ENCODE measurements around the gene NHS.

Gene NHS

GRCh38 chrX:17633546-17633945 lies 258.5 kb downstream of the NHS start:
- no peak for DNase-seq

- no peak for DNase-seq
These were observed 259.7 kb downstream of the NHS start for GRCh38 chrX:17634542-17635207.

GRCh38 chrX:17635231-17635630 lies 260.2 kb downstream of the NHS start:
- DNase-seq = no peak

- no peak for DNase-seq
These were observed 262.2 kb downstream of the NHS start for GRCh38 chrX:17637235-17637634.

DNA sequence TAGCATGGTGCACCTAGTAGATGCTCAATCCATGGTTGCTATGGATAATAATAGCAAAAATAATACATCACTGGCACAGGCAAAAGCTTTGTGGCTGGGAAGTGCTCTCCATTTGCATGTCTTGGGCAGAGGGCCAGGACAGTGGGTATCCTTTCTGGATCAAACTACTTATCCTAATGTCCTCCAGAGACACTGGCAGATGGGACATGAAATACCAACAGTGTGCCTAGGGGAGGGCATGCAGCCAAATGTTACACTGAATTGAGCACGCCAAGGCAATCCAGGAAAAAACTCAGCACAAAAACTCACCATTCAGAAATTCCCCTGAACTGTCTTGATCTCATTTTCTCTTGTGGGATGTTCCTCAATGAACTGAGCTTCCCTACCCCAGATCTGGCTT lies 263.7 kb downstream of the NHS start:
- DNase-seq = no peak

GRCh38 chrX:17642891-17643290 lies 267.9 kb downstream of the NHS start:
- DNase-seq = no peak

GRCh38 chrX:17643528-17643927 lies 268.5 kb downstream of the NHS start:
- no peak for DNase-seq

- no peak for DNase-seq
These were observed 269.0 kb downstream of the NHS start for GRCh38 chrX:17644001-17644400.

GRCh38 chrX:17654116-17654515 lies 279.1 kb downstream of the NHS start:
- peak; percentile 57 for DNase-seq

GRCh38 chrX:17655211-17656034 lies 280.4 kb downstream of the NHS start:
- peak; percentile 28 for DNase-seq

DNA sequence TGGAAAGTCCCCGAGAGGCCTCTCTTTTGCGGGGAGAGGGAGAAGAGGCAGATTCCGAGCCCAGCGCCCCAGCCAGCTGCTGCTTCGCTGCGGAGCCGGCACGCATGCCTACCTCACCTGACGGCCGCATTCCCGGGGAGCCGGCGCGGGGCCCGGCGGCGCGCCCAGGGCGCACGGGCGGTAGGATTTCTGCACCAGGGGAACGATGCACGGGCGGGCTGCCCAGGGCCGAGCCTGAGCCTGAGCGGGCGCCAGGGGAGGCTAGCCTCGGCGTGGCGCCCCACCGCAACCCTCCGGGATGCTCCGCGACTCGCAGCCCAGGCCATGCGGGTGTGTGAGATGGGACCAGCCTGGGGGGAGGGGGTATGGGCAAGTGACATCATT lies 281.0 kb downstream of the NHS start:
- DNase-seq = no peak

DNA sequence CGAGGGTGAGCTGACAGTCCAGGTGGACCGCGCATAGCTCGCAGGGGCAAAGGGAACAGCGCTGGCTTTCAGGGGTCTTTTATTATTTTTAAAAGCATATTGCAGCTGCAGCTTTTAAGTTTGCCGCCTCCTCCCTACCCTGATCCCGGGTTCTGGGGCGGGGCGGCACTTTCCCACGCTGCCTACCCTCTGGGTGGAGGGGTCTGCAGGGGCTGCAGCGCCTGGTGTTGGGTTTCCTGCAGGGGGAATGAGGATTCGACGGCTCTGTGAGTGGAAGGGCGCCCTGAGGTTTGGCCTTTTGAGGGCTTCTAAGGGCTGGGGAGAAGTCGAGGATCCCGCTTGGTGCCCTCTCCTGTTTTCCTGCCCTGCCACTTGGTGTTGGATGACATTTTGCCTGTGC lies 281.6 kb downstream of the NHS start:
- no peak for DNase-seq

GRCh38 chrX:17662391-17662790 lies 287.4 kb downstream of the NHS start:
- DNase-seq = no peak

- DNase-seq = no peak
These were observed 293.9 kb downstream of the NHS start for GRCh38 chrX:17668929-17669328.

GRCh38 chrX:17669458-17669857 lies 294.5 kb downstream of the NHS start:
- DNase-seq = no peak

GRCh38 chrX:17669891-17670290 lies 294.9 kb downstream of the NHS start:
- DNase-seq = no peak

DNA sequence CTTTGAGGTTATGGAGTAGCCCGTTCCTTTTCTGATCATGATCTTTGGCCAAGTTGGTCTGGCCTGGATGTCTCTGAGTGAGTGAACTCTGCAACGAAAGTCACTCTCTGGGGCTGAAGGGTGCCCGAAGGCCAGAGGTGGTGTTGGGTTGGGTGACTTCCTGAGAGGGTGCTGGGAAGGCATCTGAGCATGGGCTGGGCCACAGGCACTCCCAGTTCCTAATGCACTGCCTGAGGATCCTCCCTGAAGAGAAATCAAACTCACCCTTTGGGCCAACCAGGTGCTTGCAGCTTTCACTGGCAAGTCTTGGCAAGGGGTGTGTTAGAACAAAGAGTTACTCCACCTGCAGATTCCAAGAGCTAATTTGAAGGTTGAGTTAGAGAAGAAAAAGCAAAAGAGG lies 295.9 kb downstream of the NHS start:
- DNase-seq = no peak

DNA sequence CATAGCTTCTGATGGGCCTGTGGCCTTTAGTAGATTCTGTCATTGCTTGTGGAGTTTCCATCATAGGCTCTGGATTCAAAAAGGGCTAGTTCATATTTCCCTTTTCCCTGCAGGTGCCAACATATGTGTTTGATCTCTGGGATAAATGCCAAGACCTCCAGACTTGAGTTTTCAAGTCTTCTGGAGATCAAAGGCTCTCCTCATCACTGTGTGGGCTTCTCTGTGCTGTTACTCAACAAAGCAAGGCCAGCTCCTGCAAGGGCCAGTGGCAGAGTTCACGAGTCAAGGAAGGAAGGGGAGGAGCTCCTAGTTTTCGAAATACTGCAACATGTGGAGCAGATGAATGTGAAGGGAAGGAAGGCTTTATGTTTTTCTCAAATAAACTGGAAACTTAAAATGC lies 299.6 kb downstream of the NHS start:
- no peak for DNase-seq

DNA sequence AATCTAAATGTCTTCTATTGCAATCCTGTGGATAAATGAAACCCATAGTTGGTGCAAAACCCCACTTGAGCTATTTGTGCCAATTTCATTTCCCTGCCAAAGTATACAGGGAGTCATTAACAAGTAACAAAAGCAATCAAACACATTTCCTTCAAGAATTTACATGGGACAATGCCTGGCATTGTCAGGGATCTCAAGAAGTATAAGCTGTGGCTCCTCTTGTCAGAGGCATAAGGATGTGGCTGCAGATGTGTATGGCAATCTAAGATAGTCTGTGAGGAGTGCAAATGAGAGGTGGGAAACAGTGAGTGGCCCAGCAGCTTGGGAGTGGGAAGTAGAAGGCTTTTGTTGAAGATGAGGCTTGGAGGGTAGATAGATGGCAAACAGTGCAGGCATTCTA lies 304.3 kb downstream of the NHS start:
- DNase-seq = no peak

GRCh38 chrX:17679820-17680219 lies 304.8 kb downstream of the NHS start:
- DNase-seq = no peak

- DNase-seq = no peak
These were observed 305.9 kb downstream of the NHS start for GRCh38 chrX:17680732-17681413.

- no peak for DNase-seq
These were observed 307.3 kb downstream of the NHS start for GRCh38 chrX:17682259-17682658.

- DNase-seq = no peak
These were observed 310.0 kb downstream of the NHS start for GRCh38 chrX:17685026-17685425.

GRCh38 chrX:17687648-17688047 lies 312.6 kb downstream of the NHS start:
- DNase-seq = no peak

Measured in stimulated activated CD8-positive, alpha-beta memory T cell treated with anti-CD3 and anti-CD28 coated beads, Interleukin-4, amount 100 ng/mL, for 48 hours (primary cell).